ENCODE results near the gene TC2N. TPM values are rescaled to one million over a fixed set of nuclear protein-coding genes. Genes with fewer than 3 reads are reported as not detected.

Gene TC2N
- total and polyA plus RNA-seq, 12 donors, result 0.89 to 28.4 (median 4.3) TPM

DNA sequence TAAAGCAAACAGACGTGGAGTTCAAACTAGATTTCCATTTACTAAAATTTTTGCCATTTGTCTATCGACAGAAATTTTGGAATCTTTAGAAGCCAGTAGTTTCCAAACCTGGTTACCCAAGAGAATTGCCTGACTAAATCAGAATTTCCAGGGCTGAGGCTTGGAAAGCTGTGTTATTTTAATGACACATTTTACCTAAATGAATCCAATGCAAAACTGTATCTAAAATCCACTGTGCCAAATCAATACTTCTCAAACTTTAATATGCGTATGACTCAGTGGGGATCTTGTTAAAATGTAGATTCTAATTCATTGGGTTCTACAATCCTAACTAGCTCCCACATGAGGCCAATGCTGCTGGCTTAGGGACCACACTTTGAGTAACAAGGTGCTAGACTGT is 35.0 kb upstream of the TC2N start:
- intact Hi-C loops (cut with DNase I), result no loop called here
- no peak for TF ChIP-seq POLR2A (IDR thresholded peaks at IDR 0.05)
- TF ChIP-seq, protein P1, sequence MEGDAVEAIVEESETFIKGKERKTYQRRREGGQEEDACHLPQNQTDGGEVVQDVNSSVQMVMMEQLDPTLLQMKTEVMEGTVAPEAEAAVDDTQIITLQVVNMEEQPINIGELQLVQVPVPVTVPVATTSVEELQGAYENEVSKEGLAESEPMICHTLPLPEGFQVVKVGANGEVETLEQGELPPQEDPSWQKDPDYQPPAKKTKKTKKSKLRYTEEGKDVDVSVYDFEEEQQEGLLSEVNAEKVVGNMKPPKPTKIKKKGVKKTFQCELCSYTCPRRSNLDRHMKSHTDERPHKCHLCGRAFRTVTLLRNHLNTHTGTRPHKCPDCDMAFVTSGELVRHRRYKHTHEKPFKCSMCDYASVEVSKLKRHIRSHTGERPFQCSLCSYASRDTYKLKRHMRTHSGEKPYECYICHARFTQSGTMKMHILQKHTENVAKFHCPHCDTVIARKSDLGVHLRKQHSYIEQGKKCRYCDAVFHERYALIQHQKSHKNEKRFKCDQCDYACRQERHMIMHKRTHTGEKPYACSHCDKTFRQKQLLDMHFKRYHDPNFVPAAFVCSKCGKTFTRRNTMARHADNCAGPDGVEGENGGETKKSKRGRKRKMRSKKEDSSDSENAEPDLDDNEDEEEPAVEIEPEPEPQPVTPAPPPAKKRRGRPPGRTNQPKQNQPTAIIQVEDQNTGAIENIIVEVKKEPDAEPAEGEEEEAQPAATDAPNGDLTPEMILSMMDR (IDR thresholded peaks at IDR 0.05), result no peak

DNA sequence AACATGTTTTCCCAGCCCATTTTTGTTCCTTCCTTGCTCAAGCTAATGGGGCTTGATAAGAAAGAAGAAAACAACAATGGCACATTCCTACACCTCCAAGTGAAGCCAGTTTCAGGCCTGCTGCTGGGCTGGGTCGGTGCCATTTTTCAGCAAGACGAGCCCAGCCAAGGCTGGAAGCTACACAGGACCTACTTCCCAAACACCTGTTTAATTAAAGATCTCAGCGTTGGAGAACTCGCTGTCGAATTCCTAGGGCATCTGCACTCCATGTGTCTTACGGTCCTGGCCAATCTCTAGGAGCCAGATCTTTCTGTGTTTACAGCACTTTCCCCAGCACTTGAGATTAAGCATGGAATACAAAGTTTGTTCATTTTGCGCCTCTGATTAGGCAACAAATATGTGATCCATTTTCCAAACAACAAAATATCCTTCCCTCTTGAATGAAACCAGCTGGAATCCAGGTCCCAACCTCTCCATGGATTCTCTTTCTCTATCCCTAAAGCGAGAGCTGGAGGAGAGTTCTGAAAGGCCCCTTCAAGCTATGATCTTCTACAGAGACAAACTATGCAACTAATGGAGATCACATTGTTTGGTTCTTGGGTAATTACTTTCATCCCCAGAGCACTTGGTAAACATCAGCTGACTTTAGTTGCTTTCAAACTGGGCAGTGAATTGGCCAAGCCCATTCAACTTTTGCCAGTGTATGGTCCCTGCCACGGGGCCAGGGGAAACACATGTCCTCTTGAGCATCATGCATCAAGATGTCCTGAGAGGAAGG is 34.3 kb upstream of the TC2N start:
- H3K4me3 ChIP-seq, result no peak overlapping the region
- H3K27ac ChIP-seq, result peak overlapping the region in 1 of 5 donors; percentile 55
- no peak for TF ChIP-seq POLR2A (IDR thresholded peaks at IDR 0.05)
- TF ChIP-seq, protein P1 (IDR thresholded peaks at IDR 0.05), result no peak
- H3K27me3 ChIP-seq, result no peaks in the 10 kb centered on the region
- intact Hi-C loops (cut with DNase I), result no loop called here
- DNase-seq, result no peak
- no peaks in the 10 kb centered on the region for H3K9me3 ChIP-seq (replicated peaks in 1 of 3)
- H3K4me1 ChIP-seq (replicated peaks in 1 of 2), result no peaks in the 10 kb centered on the region
- no peaks in the 10 kb centered on the region for H3K36me3 ChIP-seq (replicated peaks in 1 of 2)
- 68 to 82% (median 79%) methylated on average over 7 to 9 of the region's 9 CpGs for WGBS, 4 donors

More for the DNA sequence above, 35.0 kb upstream of the TC2N start:
- H3K27me3 ChIP-seq, result no peaks in the 10 kb centered on the region
- H3K27ac ChIP-seq, result peak overlapping the region in 2 of 5 donors; percentile 33 to 42
- 84 to 91% (median 86%) methylated on average over 3 of the region's 3 CpGs for WGBS, 4 donors
- no peaks in the 10 kb centered on the region for H3K4me1 ChIP-seq (replicated peaks in 1 of 2)
- no peak for DNase-seq
- H3K36me3 ChIP-seq (replicated peaks in 1 of 2), result no peaks in the 10 kb centered on the region
- H3K9me3 ChIP-seq (replicated peaks in 1 of 3), result no peaks in the 10 kb centered on the region
- no peak overlapping the region for H3K4me3 ChIP-seq

DNA sequence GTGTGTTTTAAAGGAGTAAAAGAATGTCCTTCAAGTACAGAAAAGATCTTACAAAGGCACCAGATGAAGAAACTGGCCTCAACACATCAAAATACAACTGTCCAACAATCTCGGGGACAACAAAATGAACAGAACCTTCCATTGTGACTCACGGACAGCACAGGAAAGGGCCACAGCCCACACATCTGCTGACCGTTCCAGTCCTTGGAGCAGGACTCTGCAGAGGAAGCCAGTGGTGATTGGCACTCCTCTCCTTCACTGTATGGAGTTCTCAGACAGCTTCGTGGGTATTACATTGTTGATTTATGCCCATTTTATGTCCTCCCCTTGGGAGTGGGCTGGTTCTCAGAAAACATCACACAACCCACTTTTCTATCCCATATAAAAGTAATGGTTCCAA is 32.5 kb upstream of the TC2N start:
- no peaks in the 10 kb centered on the region for H3K9me3 ChIP-seq (replicated peaks in 1 of 3)
- H3K27me3 ChIP-seq, result no peaks in the 10 kb centered on the region
- no peak for TF ChIP-seq POLR2A (IDR thresholded peaks at IDR 0.05)
- TF ChIP-seq, protein P1 (IDR thresholded peaks at IDR 0.05), result no peak
- no peak for DNase-seq
- H3K4me3 ChIP-seq, result no peak overlapping the region
- peak overlapping the region in 2 of 5 donors; percentile 41 to 72 for H3K27ac ChIP-seq
- 59 to 70% (median 66%) methylated on average over 4 of the region's 4 CpGs for WGBS, 4 donors
- H3K4me1 ChIP-seq (replicated peaks in 1 of 2), result no peaks in the 10 kb centered on the region
- no peaks in the 10 kb centered on the region for H3K36me3 ChIP-seq (replicated peaks in 1 of 2)
- intact Hi-C loops (cut with DNase I), result no loop called here

DNA sequence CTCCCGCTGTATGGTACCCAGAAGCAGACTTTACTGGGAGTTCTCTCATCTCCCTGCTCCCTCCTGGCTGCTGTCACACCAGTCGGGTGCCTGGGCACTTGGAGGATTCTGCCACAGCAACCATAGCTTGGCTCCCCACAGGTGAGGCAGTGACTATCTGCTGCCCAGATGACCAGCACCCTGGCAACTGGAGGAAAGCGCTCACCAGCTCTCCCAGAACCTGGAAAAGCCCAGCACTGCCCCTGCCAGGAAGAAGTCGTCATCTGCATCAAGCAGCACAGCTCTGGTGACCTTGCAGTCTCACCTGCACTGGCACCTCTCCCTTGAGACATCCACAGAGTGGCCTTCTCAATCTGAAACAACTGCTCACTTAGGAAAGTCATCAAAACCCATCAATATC is 31.9 kb upstream of the TC2N start:
- Histone ChIP-seq H3K4me3 (no peak overlapping the region), H3K27me3 (no peaks in the 10 kb centered on the region), H3K4me1 (replicated peaks in 1 of 2) (no peaks in the 10 kb centered on the region), H3K36me3 (replicated peaks in 1 of 2) (no peaks in the 10 kb centered on the region), H3K9me3 (replicated peaks in 1 of 3) (no peaks in the 10 kb centered on the region), H3K27ac (peak overlapping the region in 2 of 5 donors; percentile 41 to 72)
- 80 to 90% (median 84%) methylated on average over 4 of the region's 4 CpGs for WGBS, 4 donors
- intact Hi-C loops (cut with DNase I), result no loop called here
- no peak for TF ChIP-seq POLR2A (IDR thresholded peaks at IDR 0.05)
- TF ChIP-seq, protein P1 (IDR thresholded peaks at IDR 0.05), result no peak
- no peak for DNase-seq

Measured in adrenal gland (tissue), 12 donors.